GM12865 (cell line): ENCODE results near the gene TBC1D22A.
A peak's percentile ranks its signal among the peaks of the same experiment; 100 is the strongest.

Experiments
- DNase-seq: peaks from one replicate; pipeline ENCODE4 v3.0.0; 2010; ENCODE audit warnings: low read depth
- H3K4me3 ChIP-seq: 2 replicates; pipeline ENCODE4 v1.5.1; 2011; ENCODE audit warnings: mild to moderate bottlenecking, low read depth, low read length, control low read depth
- TF ChIP-seq, protein P1 (sequence below): IDR thresholded peaks from 2 replicates; pipeline ENCODE4 v1.5.1; 2011; ENCODE audit warnings: low read length, control low read depth, low read depth, inconsistent platforms; ENCODE audit not compliant: insufficient read depth; ENCODE audit errors: missing control alignments

Gene TBC1D22A

DNA sequence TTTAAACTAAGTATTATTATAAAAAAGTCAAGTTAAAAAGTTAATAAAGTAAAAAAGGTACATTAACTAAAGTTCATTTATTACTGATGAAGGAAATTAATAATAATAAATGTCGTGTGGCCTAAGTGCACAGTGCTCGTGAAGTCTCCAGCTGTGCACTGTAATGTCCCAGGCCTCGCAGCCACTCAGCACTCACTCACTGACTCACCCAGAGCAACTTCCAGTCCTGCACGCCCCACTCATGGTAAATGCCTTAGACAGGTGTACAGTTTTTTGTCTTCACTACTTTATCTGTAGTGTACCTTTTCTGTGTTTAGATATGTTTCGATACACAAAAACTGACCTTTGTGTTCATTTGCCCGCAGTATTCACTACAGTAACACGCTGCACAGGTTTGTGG is 175.5 kb downstream of the TBC1D22A start:
- TF ChIP-seq, protein P1, sequence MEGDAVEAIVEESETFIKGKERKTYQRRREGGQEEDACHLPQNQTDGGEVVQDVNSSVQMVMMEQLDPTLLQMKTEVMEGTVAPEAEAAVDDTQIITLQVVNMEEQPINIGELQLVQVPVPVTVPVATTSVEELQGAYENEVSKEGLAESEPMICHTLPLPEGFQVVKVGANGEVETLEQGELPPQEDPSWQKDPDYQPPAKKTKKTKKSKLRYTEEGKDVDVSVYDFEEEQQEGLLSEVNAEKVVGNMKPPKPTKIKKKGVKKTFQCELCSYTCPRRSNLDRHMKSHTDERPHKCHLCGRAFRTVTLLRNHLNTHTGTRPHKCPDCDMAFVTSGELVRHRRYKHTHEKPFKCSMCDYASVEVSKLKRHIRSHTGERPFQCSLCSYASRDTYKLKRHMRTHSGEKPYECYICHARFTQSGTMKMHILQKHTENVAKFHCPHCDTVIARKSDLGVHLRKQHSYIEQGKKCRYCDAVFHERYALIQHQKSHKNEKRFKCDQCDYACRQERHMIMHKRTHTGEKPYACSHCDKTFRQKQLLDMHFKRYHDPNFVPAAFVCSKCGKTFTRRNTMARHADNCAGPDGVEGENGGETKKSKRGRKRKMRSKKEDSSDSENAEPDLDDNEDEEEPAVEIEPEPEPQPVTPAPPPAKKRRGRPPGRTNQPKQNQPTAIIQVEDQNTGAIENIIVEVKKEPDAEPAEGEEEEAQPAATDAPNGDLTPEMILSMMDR: no peak
- H3K4me3 ChIP-seq: no peak overlapping the region
- DNase-seq: no peak

DNA sequence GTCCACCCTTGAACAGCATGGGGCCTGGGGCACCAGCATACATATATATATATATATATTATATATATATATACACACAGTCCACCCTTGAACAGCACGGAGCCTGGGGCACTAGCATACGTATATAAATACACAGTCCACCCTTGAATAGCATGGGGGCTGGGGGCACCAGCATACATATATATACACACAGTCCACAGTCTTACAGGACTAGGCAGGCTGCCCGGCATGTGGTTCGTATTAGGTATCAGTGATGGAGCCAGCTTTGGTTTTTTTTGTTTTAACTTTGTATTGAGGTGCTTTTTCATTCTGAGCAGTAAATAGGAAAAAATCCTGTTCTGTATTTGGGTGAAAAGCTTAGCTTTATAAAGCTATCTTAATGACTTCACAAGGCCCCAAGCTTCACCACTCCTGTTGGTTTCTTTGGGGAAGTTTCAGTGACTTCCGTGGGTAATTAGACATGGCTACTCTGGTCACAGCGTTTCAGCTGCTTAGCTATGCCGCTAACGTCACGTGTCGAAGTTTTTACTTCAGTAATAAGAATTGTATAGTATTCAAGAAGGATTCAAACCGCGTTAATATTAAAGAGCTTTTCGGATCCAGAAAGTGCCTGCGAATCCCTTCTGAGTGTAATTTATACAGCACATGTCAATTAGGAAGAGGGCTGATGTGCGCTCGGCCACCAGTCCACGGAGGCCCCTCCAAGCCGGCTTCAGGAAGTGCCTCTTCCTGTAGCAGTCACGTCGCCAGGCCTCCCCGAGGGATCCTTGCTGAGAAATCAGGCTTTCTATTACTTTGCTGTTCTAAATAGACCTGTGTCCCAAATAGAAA is 179.7 kb downstream of the TBC1D22A start:
- DNase-seq: no peak
- H3K4me3 ChIP-seq: no peak overlapping the region

DNA sequence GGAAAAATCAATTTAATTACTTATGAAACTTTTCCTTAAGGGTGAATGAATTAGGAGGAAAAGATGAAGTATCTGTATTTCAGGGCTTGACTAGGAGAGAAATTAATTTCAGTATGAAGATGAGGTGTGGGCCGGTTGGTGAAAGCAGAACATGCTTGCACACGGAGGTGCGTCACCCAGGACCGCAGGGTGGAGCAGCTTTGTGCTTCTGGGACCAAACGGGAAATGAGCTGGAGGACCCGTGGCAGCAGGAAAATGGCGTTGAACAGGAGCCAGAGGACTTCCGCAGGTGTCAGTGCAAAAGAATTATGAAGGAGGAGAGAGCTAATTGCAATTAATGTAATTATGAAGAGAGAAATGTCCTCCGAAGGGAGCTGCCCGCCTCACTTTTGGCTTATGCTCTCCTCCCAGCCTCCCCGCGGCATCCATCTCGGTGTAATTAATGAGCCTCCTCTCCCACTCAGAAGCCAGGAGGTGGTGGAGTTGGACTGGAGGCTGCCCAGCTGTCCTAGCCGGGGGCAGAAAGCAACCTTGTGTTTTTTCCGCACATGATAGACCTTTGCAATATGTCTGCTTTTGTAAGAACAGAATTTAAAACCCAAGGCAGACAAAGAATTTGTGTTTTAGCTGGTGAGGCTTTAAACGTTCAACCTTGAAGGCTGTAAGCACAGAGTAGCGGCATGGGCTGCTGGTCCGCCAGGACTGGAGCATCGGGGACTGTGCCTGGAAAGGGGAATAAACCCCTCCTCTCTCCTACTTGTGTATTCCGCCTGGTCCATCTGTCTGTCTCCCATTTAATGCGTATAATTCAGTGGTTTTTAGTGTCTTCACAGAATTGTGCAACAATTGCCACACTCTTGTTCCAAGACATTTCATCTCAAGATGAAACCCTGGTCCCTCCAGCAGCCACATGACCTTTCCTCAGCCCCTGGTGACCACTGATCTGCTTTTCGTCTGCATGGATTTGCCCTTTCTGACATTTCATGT is 180.6 kb downstream of the TBC1D22A start:
- TF ChIP-seq, protein P1: no peak
- no peak overlapping the region for H3K4me3 ChIP-seq
- no peak for DNase-seq

More for the DNA sequence above, 179.7 kb downstream of the TBC1D22A start:
- TF ChIP-seq, protein P1: no peak

DNA sequence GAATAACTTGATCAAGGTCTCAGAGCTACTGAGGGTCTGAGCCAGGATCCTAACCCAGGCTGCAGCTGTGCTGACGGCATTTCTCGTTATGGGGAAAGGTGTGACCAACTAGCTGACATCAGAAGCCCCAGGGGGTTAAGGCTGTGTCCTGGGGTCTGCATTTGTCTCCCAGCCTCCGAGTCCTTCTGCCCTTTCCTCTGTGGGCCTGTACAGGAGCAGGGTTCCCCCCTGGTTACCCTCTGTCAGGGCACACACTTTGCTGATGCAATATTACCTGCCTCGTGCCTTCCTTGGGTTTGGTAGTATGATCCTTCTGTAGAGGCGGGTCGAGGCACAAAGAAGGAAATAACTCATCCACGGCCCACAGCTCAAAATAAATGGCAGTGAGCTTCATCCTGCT is 183.0 kb downstream of the TBC1D22A start:
- DNase-seq: no peak
- H3K4me3 ChIP-seq: no peak overlapping the region
- TF ChIP-seq, protein P1: no peak

DNA sequence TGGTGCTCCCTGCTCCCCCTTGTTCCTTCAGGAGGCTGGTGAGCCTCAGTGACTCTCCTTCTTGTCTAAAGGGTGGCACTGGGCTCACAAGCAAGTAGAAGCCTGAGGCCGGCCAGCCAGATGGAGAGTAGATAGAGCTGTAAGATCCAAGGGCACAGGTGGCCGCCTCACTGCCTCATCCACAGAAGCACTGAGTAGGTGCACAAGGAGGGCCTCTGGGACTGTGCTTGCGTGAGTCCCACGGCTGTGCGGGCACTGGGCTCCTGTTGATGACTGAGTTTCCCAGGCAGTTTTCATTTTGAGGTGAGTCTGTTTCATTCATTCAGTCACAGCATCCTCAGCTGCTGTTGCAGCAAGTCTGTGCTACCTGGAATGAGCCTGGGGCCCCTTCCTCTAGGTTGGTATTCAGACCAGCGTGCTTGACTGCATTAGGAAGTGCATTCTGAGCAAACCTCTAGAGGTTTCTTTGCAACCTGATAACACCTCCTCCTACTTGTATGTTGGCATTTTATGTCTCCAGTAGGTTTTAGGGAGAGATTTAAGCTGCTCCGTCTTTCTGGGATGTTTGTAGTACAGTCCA is 184.0 kb downstream of the TBC1D22A start:
- DNase-seq: peak; percentile 8
- TF ChIP-seq, protein P1: no peak
- no peak overlapping the region for H3K4me3 ChIP-seq

DNA sequence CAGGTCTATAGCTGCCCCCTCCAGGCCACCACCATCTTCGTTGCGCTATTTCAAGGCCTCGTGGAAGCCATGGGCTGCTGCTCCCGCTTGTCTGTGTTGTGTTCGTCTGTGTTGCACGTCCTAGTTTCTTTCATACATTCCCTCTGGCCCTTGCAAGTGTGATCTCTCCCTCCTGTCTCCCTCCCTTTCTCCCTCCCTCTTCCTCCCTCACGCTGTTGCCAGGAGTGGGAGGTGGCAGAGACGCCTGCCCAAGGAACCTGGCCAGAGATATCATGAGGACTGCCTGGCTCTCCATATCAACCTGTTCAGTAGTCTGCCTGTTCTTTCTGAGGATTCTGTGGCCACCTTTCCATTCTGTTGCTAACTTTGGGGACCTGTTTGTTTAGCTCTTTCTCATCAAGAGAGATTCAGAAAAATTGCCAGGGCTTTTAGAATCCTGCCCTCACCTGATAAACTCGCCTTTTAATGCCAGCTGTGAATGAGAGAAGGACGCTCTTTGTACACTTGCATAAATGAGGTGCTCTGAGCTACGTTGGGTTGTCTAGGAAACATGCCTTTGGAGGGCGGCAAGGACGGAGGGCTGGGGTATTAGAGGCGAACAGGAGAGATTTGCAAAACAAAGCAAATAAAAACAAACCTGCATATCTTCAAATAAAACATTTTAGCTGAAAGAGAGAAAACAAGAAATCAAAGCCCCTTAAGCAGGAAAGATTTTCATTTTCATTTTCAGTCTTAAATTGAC is 185.2 kb downstream of the TBC1D22A start:
- TF ChIP-seq, protein P1: no peak
- no peak for DNase-seq

More for the DNA sequence above, 185.2 kb downstream of the TBC1D22A start:
- H3K4me3 ChIP-seq: no peak overlapping the region
